HG02943 (cell line): ENCODE measurements around the gene UACA.
"Not testable (repeated sequence)": the region's sequence is repeated elsewhere in the genome, so short reads cannot be mapped to it uniquely, and the experiment has no call there.

Experiments
- ATAC-seq: cut with Tn5 transposase; IDR thresholded peaks from one replicate; pipeline ENCODE4 v1.9.1; 2021; ENCODE audit warnings: mild to moderate bottlenecking, low read depth, moderate library complexity; ENCODE audit not compliant: unreplicated experiment

UACA gene, protein sequence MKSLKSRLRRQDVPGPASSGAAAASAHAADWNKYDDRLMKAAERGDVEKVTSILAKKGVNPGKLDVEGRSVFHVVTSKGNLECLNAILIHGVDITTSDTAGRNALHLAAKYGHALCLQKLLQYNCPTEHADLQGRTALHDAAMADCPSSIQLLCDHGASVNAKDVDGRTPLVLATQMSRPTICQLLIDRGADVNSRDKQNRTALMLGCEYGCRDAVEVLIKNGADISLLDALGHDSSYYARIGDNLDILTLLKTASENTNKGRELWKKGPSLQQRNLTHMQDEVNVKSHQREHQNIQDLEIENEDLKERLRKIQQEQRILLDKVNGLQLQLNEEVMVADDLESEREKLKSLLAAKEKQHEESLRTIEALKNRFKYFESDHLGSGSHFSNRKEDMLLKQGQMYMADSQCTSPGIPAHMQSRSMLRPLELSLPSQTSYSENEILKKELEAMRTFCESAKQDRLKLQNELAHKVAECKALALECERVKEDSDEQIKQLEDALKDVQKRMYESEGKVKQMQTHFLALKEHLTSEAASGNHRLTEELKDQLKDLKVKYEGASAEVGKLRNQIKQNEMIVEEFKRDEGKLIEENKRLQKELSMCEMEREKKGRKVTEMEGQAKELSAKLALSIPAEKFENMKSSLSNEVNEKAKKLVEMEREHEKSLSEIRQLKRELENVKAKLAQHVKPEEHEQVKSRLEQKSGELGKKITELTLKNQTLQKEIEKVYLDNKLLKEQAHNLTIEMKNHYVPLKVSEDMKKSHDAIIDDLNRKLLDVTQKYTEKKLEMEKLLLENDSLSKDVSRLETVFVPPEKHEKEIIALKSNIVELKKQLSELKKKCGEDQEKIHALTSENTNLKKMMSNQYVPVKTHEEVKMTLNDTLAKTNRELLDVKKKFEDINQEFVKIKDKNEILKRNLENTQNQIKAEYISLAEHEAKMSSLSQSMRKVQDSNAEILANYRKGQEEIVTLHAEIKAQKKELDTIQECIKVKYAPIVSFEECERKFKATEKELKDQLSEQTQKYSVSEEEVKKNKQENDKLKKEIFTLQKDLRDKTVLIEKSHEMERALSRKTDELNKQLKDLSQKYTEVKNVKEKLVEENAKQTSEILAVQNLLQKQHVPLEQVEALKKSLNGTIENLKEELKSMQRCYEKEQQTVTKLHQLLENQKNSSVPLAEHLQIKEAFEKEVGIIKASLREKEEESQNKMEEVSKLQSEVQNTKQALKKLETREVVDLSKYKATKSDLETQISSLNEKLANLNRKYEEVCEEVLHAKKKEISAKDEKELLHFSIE (N-terminal part only)

GRCh38 chr15:70763120-70763949 is at the start of gene UACA:
TSS of gene UACA (minus strand) at chr15:70763558. CDS start at chr15:70763407, 151 bp downstream.
- ATAC-seq = peak; percentile 78

DNA sequence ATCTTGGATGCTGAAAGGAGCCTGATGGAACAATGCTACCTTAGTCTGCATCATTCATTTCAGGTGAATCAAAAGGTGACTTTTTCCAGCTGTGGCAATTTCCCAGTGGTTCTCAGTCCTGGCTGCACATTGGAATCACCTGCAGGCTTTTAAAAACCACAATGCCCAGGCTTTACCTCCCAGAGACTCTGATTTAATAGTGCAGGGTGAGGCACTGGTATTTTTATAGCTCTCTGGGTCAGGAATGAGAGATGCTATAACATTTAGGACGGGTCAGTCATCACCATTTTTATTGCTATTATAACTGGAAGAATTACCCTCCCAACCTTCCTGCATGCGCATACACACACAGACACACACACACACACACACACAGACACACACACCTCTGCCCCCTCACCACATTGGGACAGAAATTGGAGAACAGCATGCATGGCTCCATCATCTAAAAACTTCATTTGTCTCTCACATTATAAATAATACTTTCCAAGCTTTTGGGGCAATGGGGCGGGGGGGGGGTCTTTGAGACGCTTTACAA is 49.5 kb upstream of the UACA start:
- no peak for ATAC-seq

GRCh38 chr15:70810916-70811578 is 47.7 kb upstream of the UACA start:
- no peak for ATAC-seq

- ATAC-seq = no peak
Observed at GRCh38 chr15:70806992-70807712, 43.8 kb upstream of the UACA start.

- ATAC-seq = not testable (repeated sequence)
Observed at GRCh38 chr15:70804388-70804787, 41.0 kb upstream of the UACA start.

GRCh38 chr15:70802629-70803028 is 39.3 kb upstream of the UACA start:
- ATAC-seq = no peak

DNA sequence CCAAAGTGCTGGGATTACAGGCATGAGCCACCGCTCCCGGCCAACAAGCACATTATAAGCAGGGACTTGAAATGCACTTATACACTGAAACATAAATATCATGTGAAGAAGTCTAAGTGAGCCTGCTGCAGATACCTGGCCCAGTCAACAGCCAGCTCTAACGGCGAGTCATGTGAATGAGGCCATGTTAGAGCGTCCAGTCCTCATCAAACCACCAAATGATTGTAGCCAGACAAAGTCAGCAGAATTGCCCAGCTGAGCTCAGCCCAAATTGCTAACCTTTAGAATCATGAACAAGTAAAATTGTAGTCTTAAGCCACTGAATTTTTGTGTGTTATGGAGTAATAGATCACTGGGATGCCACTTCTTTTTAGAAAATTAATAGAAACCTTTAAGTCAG is 37.8 kb upstream of the UACA start:
- ATAC-seq = no peak

DNA sequence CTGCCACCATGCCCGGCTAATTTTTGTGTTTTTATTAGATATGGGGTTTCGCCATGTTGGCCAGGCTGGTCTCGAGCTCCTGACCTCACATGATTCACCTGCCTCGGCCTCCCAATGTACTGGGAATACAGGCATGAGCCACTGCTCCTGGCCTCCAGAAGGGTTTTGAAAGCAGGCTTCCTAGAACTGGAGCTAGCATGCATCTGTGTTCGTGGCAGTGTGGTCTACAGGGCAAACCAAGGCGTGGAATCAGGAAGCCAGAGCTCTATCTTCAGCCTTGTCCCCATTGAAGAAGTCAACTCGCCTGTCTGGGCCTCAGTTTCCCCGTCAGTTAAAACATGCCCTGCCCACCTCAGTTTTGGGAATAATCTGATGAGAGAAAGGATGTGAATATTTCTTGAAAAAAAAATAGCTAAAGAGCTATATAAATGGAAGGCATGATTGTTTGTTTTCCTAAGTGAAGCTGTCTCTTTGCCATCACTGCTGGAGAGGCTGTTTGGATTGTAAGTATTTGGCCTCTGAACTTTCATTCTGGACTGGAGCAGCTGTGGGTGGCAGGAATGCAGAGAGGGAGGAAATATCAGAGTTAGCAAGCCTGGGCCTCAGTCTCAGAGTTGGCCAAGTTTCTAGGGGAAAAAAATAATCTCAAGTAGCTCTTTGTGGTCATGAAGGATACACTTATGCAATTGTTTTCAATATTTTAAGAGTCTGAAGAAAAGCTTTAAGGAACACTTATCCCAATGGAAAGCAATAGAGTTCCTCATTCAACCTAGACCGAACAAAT is 36.5 kb upstream of the UACA start:
- ATAC-seq = no peak

DNA sequence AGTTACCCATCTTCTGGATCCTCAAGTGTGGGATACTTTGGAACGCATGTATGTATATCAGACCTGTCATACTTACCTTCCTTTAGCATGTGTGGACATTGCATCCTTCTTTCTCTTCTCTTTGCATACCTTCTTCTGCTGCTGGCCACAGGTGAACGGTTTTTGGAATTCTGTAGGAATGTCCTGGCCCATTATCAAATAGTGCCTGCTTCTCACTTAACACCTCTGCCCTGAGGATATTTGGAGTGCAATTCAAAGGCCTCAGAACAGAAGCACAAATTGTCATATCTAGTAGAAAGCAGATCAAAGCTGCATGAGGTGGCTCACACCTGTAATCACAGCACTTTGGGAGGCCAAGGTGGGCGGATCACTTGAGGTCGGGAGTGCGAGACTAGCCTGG is 34.1 kb upstream of the UACA start:
- ATAC-seq = no peak

- no peak for ATAC-seq
Observed at GRCh38 chr15:70796516-70797310, 33.4 kb upstream of the UACA start.

DNA sequence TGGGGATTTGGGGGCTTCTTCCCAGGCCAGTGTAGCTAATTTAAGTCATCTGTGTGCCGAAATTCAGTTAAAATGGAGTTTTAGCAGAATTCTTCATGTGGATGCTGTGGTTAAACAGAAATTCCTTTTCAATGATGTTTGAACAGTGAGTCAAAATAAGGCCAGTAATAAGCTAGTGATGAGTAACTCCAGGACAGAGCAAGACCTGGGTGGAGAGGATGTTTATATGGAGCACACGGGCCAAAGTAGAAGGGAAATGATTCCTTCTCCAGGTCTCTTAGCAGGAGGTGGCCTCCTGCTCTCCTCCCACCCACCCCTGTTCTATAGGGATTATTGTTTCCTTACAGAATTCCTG is 31.9 kb upstream of the UACA start:
- ATAC-seq = no peak

- no peak for ATAC-seq
Observed at GRCh38 chr15:70794596-70795310, 31.4 kb upstream of the UACA start.

DNA sequence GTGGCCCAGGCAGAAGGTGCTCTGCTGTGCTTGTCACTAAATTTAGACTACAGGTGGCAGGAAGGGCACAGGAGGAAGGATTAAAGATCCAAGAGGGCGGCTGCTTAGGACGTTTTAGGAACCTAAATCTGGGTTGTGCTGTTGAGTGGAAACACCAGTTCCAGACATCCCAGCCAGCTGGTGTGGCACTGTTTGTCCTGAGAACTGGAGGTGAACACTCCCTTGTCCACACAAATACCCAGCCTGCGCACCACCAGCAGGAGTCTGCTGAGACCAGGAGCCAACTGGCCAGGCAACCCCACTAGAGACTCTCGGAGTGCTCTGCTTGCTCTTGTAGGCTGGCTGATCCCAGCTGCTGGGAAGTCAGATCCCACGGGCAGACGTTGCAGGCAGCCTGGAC is 30.3 kb upstream of the UACA start:
- no peak for ATAC-seq

DNA sequence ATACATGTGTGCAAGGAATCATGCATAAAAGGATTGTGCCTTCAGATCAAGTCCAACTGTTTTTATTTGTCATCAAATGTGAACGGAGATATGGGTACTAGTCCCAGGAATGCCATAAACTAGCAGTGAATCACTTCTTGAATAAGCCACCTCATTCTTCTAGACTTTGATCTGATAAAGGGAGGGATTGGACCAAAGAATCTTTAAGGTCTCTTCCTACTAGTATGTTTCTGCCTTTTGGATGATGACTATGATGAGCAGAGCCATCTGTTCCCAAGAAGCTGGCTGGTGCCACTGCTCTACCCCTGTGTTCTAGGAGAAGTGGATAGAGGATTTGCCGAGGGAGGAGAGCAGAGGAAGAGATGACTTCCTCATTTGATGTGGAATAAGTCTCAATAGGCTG is 28.8 kb upstream of the UACA start:
- no peak for ATAC-seq

- ATAC-seq = no peak
Observed at GRCh38 chr15:70791259-70791658, 27.9 kb upstream of the UACA start.

DNA sequence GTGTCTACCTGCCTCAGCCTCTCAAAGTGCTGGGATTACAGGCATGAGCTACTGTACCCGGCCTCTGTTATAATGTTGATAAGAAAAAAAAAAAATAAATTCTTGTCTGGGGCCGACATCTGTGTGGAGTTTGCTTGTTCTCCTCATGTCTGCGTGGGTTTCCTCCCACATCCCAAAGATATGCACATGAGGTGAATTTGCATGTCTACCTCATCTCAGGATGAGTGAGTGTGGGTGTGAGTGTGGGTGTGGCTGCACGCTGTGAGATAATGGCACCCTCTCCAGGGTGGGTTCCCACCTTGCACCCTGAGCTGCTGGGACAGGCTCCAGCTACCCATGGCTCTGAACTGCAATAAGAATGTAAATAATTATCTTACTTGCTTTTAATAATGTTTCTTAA is 25.9 kb upstream of the UACA start:
- no peak for ATAC-seq
